TTC549 (cell line): ENCODE data around the gene AGAP3.

ENCODE experiments used
- FAIRE-seq: peaks from 2 replicates; lab custom pipeline; 2012; peaks lifted over from hg19 to GRCh38; lab: Jason Lieb, UNC

AGAP3 gene

DNA sequence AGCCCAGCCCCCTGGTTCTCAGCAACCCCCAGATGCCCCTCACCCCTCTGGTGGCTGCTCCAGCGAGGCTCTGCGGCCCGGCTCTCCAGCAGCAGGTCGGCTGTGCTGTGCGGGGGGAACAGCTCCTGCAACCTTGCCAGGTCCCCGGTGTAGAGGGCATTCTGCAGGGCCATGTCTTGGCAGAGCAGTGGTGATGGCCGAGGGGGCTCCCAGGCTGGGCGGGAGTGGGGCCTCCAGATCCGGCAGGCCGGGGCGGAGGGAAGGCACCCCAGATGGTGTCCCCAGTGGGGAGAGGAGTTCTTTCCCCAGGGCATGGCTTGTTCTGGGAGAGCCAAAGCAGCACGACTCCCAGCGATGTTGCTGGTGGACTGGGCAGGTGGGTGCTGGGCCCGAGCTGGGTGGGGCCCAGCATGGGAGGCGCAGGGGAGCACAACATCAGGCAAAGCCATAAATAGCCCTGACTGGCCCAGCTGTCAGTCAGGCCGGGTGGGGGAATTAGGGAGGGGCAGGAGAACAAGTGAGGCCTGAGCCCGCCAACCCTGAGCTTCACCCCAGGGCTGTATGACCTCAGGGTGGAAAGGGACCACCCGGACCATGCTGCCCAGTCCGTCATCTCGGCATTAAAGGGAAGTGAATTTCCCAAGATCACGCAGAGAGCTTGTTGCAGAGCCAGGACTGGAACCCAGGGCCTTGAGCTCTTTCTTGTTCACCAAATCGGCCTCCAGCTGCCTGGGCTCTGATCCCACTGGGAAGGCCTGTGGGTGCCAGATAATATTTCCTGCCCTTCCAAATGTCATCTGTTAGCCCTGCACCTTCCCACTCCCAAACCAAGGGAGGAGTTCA is 101.4 kb downstream of the AGAP3 start:
- FAIRE-seq = no peak

DNA sequence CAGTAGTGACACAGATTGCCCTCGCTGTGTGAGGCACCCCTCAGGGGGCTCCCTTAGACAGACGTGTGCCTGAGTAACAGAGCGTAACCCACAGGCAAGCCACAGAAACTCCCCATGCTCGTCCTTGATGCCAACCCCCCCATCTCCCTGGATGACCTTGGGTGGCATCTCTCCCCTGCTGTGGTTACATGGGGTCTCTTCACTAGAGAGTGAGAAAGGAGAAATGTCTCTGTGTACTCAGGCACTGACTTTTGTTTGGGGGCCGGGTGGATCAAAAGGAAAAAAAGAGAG is 101.9 kb downstream of the AGAP3 start:
- FAIRE-seq = no peak

DNA sequence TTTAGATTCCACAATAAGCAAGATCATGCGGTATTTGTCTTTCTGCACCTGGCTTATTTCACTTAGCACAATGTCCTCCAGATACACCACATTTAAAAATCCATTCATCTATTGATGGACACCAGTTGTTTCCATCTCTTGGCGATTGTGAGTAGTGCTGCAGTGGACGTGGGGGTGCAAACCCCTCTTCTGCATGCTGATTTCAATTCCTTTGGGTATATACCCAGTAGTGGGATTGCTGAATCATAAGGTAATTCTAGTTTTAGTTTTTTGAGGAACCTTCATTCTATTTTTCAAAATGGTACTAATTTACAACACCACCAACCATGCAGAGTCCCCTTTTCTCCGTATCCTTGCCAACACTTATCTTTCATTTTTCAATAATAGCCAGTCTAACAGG is 102.8 kb downstream of the AGAP3 start:
- no peak for FAIRE-seq

DNA sequence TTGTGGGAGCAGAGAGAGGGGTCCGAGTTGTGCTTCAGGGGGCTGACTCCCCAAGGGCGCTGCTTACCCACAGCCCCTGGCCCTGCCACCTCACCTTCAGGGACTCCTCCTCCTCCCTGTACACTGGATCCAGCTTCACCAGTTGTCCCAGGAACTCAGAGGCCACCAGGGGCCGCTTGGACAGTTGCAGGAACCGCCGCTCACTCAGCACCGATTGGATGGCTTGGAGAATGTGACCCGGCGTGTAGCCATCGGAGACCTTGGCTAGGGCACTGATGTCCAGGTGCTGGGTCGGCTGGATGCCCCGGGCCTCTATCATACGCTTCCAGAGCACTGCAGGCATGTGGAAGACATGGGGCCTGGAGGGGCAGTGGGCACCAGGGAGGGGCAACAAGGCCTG is 105.3 kb downstream of the AGAP3 start:
- FAIRE-seq = no peak

DNA sequence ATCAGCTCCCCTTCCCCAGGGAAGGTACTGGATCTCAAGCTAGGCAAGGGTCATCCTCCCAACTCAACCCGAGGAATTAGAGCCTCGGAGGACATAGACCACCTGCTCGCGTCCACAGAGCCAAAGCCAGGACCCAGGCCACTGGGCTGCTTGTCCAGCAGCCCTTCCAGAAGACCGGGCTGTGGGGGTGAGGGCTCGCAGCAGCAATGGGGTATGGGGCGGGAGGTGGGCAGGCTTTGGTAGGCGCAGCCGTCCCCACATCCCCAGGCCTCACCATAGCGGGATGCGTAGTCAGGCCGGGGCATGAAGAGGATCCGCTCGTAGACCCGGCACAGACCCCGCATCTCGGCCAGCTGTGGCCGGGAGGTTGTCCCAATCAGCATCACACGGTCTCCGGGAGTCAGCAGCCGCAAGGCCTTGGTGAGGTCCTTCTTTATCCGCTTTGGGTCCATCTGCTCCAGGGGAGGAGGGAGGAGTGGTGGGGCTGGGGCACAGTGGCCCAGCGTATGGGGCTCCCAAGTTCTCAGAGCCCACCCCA is 105.8 kb downstream of the AGAP3 start:
- no peak for FAIRE-seq

DNA sequence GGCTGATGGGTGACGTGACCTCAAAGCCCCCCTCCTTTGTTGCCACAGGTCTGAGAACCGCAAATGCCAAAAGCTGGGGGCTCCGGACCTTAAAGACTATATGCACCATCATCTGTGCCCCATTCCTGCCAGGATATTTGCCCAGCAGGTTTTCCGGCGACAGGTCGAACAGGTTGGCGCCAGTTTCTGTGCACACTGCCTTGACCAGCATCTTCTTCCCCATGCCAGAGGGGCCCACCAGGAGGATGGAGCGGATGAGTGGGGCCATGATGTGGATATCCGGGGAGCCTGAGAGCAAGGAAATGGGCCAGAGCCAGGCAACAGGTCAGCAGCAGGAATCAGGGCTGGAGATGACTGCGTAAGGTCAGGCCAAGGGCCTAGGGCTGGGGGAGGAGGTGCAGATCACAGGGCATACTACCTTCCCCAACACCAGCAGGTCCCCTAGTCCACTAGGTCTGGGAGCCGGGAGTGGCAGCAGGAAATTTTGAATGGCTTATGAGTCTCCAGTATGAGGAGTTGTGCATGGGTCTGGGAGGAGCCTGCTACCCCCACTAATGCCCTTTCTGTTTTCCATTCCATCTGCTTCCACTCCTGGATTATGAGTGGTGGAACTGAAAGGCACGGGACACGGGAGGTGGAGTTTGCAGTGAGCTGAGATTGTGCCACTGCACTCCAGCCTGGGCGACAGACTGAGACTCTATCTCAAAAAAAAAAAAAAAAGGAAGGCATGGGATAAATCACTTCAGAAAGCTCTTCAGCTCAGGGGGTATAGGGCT is 107.1 kb downstream of the AGAP3 start:
- FAIRE-seq = no peak
